Brain microvascular endothelial cell (primary cell): ENCODE results near the gene BMP7.

Experiments
- DNase-seq: peaks from one replicate; pipeline ENCODE4 v3.0.0-alpha.2; 2020
- H3K27ac ChIP-seq: fragments of 250-450 bp; sonication (Bioruptor Pico); 2 replicates; pipeline ENCODE4 v1.5.1; 2020; ENCODE audit warnings: mild to moderate bottlenecking, moderate library complexity
- H3K27me3 ChIP-seq: fragments of 250-450 bp; sonication (Bioruptor Pico); replicated peaks from 2 replicates; pipeline ENCODE4 v1.5.1; 2020; ENCODE audit warnings: mild to moderate bottlenecking
- H3K36me3 ChIP-seq: fragments of 250-450 bp; sonication (Bioruptor Pico); replicated peaks from 2 replicates; pipeline ENCODE4 v1.5.1; 2020; ENCODE audit warnings: mild to moderate bottlenecking
- H3K4me3 ChIP-seq: 2 replicates; pipeline ENCODE4 v1.5.1; 2011; ENCODE audit warnings: low read depth, mild to moderate bottlenecking, control low read depth, low read length, moderate library complexity
- CTCF ChIP-seq: IDR thresholded peaks from 2 replicates; pipeline ENCODE4 v1.5.1; 2011; ENCODE audit warnings: low read depth, mild to moderate bottlenecking, moderate library complexity, low read length, control low read depth, inconsistent platforms; ENCODE audit errors: missing control alignments
- in situ Hi-C: cut with HindIII; loops from 2 replicates; pipeline ENCODE4 v1.10.0; 2017; ENCODE audit warnings: low sequenced_read_pairs, low pct_ligation_motif_present

Gene BMP7

GRCh38 chr20:57301026-57301425 is 34.6 kb upstream of the BMP7 start:
- no peak for TF ChIP-seq CTCF
- no peak overlapping the region for H3K27ac ChIP-seq
- DNase-seq: no peak
- no peak overlapping the region for H3K4me3 ChIP-seq
- H3K36me3 ChIP-seq: no peaks in the 10 kb centered on the region
- in situ Hi-C loops: no loop called here
- no peaks in the 10 kb centered on the region for H3K27me3 ChIP-seq

- no peak overlapping the region for H3K4me3 ChIP-seq
- no peak for DNase-seq
- peaks cover 2% of the 10 kb centered on the region for H3K27me3 ChIP-seq
- H3K36me3 ChIP-seq: no peaks in the 10 kb centered on the region
- in situ Hi-C loops: no loop called here
- no peak for TF ChIP-seq CTCF
- no peak overlapping the region for H3K27ac ChIP-seq
Observed at GRCh38 chr20:57298457-57298856, 32.0 kb upstream of the BMP7 start.

- in situ Hi-C loops: no loop called here
Observed at GRCh38 chr20:57294550-57294949, 28.1 kb upstream of the BMP7 start.

GRCh38 chr20:57293995-57294394 is 27.6 kb upstream of the BMP7 start:
- no peak for DNase-seq

More at GRCh38 chr20:57294550-57294949, 28.1 kb upstream of the BMP7 start:
- Histone ChIP-seq H3K4me3 (no peak overlapping the region), H3K27ac (no peak overlapping the region), H3K36me3 (no peaks in the 10 kb centered on the region), H3K27me3 (peaks cover 3% of the 10 kb centered on the region)
- no peak for TF ChIP-seq CTCF
- DNase-seq: no peak

GRCh38 chr20:57292611-57293010 is 26.2 kb upstream of the BMP7 start:
- Histone ChIP-seq H3K27ac (no peak overlapping the region), H3K36me3 (no peaks in the 10 kb centered on the region), H3K27me3 (peaks cover 18% of the 10 kb centered on the region), H3K4me3 (no peak overlapping the region)
- TF ChIP-seq CTCF: no peak
- DNase-seq: no peak
- in situ Hi-C loops: no loop called here

More at GRCh38 chr20:57293995-57294394, 27.6 kb upstream of the BMP7 start:
- Histone ChIP-seq H3K27ac (no peak overlapping the region), H3K36me3 (no peaks in the 10 kb centered on the region), H3K4me3 (no peak overlapping the region), H3K27me3 (peaks cover 4% of the 10 kb centered on the region)
- in situ Hi-C loops: no loop called here
- TF ChIP-seq CTCF: no peak

- H3K27ac ChIP-seq: no peak overlapping the region
- in situ Hi-C loops: no loop called here
- peaks cover 21% of the 10 kb centered on the region for H3K27me3 ChIP-seq
- no peak for TF ChIP-seq CTCF
- no peak for DNase-seq
- no peak overlapping the region for H3K4me3 ChIP-seq
- H3K36me3 ChIP-seq: no peaks in the 10 kb centered on the region
Observed at GRCh38 chr20:57291694-57292093, 25.3 kb upstream of the BMP7 start.
